Erythroblast (primary cell): ENCODE results near the gene CITED2.

Experiments
- GATA1 ChIP-seq: IDR thresholded peaks from 2 replicates; pipeline ENCODE4 v1.6.1; 2011; ENCODE audit warnings: low read depth, mild to moderate bottlenecking, control low read depth, low read length, moderate library complexity
- POLR2A ChIP-seq: IDR thresholded peaks from 2 replicates; pipeline ENCODE4 v1.6.1; 2011; ENCODE audit warnings: mild to moderate bottlenecking, low read length

DNA sequence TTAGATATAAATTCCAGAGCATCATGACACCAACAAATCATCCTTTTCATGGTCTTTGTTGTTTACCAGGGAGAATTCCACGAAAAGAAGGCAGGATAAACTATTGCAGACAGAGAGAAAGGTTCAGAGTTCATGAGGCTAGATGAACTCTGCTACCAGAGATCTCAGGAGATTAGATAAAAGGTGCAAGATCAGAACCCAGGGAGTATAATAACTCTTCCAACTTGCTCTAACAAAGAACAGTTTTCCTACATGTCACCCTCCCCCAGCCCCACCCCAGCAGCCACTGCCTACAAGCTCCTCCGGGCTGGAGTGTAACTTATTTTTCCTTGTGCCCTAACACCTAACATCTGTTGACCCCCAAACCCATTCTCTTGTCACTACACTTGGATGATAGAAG is 13.9 kb upstream of the CITED2 start:
- TF ChIP-seq POLR2A (no peak), GATA1 (no peak)
